ENCODE results near the gene RNASE11.
"Not testable (repeated sequence)": the region's sequence is repeated elsewhere in the genome, so short reads cannot be mapped to it uniquely, and the experiment has no call there.

Gene RNASE11

GRCh38 chr14:20613094-20614037 lies 25.6 kb upstream of the RNASE11 start:
- peak; percentile 93 for DNase-seq

- no peak for DNase-seq
These were observed 24.6 kb upstream of the RNASE11 start for GRCh38 chr14:20612403-20612802.

GRCh38 chr14:20611277-20611676 lies 23.5 kb upstream of the RNASE11 start:
- DNase-seq, result no peak

GRCh38 chr14:20610002-20610765 lies 22.4 kb upstream of the RNASE11 start:
- DNase-seq, result peak; percentile 83

- DNase-seq, result peak; percentile 87
These were observed 21.6 kb upstream of the RNASE11 start for GRCh38 chr14:20609215-20610001.

- no peak for DNase-seq
These were observed 20.7 kb upstream of the RNASE11 start for GRCh38 chr14:20608383-20609110.

- no peak for DNase-seq
These were observed 19.8 kb upstream of the RNASE11 start for GRCh38 chr14:20607617-20608016.

- no peak for DNase-seq
These were observed 19.1 kb upstream of the RNASE11 start for GRCh38 chr14:20606902-20607242.

- DNase-seq, result no peak
These were observed 18.5 kb upstream of the RNASE11 start for GRCh38 chr14:20606190-20606901.

- DNase-seq, result no peak
These were observed 16.3 kb upstream of the RNASE11 start for GRCh38 chr14:20603813-20604690.

- no peak for DNase-seq
These were observed 14.8 kb upstream of the RNASE11 start for GRCh38 chr14:20602583-20602982.

GRCh38 chr14:20601522-20601921 lies 13.7 kb upstream of the RNASE11 start:
- DNase-seq, result no peak

GRCh38 chr14:20597108-20597507 lies 9.3 kb upstream of the RNASE11 start:
- no peak for DNase-seq

GRCh38 chr14:20595726-20596125 lies 7.9 kb upstream of the RNASE11 start:
- not testable (repeated sequence) for DNase-seq

GRCh38 chr14:20592574-20592973 lies 4.8 kb upstream of the RNASE11 start:
- no peak for DNase-seq

- DNase-seq, result no peak
These were observed 3.4 kb upstream of the RNASE11 start, which contains the start of gene RNASE12 for GRCh38 chr14:20591235-20591634. RNASE12 (minus strand) TSS chr14:20591376; CDS start chr14:20590723, 653 bp downstream.

- DNase-seq, result no peak
These were observed 3.9 kb downstream of the RNASE11 start for GRCh38 chr14:20583908-20584307.

GRCh38 chr14:20583142-20583541 lies 4.7 kb downstream of the RNASE11 start:
- no peak for DNase-seq

GRCh38 chr14:20580242-20580641 lies 7.6 kb downstream of the RNASE11 start:
- DNase-seq, result no peak

GRCh38 chr14:20578784-20579502 lies 8.9 kb downstream of the RNASE11 start:
- DNase-seq, result no peak
